ENCODE results near the gene ABHD16A.

GRCh38 chr6:31744422-31744821 is 41.3 kb upstream of the ABHD16A start:
- TF ChIP-seq, protein P1, sequence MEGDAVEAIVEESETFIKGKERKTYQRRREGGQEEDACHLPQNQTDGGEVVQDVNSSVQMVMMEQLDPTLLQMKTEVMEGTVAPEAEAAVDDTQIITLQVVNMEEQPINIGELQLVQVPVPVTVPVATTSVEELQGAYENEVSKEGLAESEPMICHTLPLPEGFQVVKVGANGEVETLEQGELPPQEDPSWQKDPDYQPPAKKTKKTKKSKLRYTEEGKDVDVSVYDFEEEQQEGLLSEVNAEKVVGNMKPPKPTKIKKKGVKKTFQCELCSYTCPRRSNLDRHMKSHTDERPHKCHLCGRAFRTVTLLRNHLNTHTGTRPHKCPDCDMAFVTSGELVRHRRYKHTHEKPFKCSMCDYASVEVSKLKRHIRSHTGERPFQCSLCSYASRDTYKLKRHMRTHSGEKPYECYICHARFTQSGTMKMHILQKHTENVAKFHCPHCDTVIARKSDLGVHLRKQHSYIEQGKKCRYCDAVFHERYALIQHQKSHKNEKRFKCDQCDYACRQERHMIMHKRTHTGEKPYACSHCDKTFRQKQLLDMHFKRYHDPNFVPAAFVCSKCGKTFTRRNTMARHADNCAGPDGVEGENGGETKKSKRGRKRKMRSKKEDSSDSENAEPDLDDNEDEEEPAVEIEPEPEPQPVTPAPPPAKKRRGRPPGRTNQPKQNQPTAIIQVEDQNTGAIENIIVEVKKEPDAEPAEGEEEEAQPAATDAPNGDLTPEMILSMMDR (IDR thresholded peaks at IDR 0.05 in 4 of 5, conservative IDR thresholded peaks at IDR 0.05 in 1 of 5) = no peak
- no peak for TF ChIP-seq POLR2A (IDR thresholded peaks at IDR 0.05)
